GM18861 (cell line): Measurements from ENCODE around the gene NKTR.

Source experiments
- ATAC-seq: cut with Tn5 transposase; IDR thresholded peaks from one replicate; pipeline ENCODE4 v1.9.1; 2021; ENCODE audit not compliant: unreplicated experiment

The NKTR gene

GRCh38 chr3:42692667-42693529, 92.4 kb downstream of the NKTR start:
- ATAC-seq = no peak

DNA sequence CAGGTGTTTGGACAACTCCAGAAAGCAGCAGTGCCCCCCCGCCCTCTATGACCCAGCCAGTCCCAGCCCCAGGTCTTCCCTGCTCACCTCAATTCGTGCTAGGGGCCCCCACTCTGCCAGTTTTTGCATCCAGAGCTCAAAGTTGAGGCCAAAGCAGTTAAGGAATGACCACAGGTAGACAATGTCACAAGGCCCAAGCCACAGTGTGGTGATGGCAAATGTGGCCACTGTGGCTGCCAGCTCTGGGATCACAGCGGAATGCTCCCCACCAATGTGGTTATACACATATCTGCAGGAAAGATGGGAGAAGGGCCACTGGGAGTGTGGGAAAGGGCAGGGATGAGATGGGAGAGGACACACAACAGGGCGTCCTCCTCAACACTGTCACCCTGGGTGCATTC, 93.0 kb downstream of the NKTR start:
- ATAC-seq = no peak

- ATAC-seq = no peak
These were observed 93.9 kb downstream of the NKTR start for GRCh38 chr3:42694366-42694765.

- no peak for ATAC-seq
These were observed 96.1 kb downstream of the NKTR start for GRCh38 chr3:42696356-42697288.

DNA sequence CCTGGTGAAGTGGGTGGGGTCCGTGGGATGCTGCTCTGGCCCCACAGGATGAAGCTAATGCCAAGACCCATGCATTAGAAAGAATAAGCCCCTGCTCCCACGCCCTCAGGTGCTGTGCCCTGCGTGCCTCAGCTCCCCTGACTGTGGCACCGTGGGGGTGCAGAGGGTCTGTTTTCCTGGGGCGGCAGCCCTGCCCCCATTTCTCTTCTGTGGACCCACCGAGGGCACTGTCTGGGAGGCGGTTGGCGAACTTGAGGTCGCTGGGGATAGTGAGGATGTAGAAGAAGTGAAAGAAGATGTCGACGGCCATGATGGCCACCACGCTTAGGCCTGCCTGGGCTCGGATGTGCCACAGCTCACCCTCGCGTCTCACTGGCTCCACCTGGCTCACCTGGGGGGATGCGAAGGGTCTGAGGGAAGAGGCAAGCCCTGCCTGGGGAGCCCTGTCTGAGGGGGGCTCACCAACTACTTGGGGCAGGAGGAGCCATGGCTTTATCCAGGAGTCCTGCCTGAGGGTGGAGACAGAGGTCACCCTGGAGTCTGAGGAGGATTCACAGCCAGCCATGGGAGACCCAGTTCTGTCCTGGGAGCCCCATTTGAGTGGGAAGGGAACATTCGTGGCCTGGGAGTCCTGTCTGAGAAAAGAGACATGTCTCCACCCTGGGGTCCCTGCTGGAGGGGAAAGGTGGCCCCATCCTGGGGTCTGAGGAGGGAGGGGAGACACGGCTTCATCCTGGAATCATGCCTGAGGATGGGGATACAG, 97.0 kb downstream of the NKTR start:
- ATAC-seq = no peak
